Medulla oblongata (tissue), 1 donor: ENCODE data around the gene RUNX1.
A peak's percentile ranks its signal among the peaks of the same experiment; 100 is the strongest.

Experiments used
- DNase-seq: peaks from one replicate; pipeline ENCODE4 v3.0.0-alpha.2; 2015; ENCODE audit errors: extremely low spot score

Gene RUNX1

GRCh38 chr21:35048706-35049617 lies at the start of gene RUNX1:
RUNX1 (minus strand) TSS chr21:35049302.
- peak; percentile 83 for DNase-seq

- no peak for DNase-seq
Measured at GRCh38 chr21:35097525-35097924, 48.4 kb upstream of the RUNX1 start.

DNA sequence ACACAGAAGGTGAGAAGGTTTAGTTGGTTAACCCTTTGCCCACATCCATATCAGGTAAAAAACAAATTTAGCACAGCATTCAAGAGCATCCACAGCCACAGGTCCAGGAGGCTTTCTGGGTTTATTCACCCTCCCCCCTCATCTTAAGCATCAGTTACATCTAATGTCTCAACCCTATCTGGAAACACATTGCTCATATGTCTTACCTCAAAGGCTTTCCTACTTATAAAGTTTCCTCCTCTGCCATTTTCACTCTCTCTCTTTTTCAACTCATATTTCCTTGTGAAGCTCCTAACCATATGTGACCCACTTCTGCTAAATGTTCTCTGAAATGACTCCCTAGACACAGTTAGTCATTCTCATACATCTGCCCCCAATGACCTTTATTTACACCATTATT lies 47.9 kb upstream of the RUNX1 start:
- DNase-seq = no peak

DNA sequence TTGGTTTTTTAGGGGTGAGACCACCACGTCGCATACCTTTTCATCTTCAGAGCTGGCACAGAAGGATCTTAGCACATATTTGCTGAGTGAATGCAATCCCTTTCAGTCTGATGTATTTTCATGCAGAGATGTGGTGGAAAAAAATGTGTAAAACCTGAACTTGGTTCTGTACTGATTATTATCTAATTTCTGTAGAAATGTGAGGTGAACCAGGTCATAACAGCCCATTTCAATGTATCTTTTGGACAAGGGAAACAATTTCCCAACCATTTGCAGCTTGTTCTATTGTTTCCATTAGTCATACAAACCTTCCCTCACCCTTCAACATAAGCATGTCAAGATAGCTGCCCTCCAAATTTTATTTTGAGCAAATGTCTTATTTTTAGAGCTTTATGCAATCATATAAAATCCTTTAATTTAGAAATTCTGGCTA lies 46.8 kb upstream of the RUNX1 start:
- DNase-seq = no peak

- no peak for DNase-seq
Measured at GRCh38 chr21:35093514-35093913, 44.4 kb upstream of the RUNX1 start.

- no peak for DNase-seq
Measured at GRCh38 chr21:35091496-35091895, 42.4 kb upstream of the RUNX1 start.

DNA sequence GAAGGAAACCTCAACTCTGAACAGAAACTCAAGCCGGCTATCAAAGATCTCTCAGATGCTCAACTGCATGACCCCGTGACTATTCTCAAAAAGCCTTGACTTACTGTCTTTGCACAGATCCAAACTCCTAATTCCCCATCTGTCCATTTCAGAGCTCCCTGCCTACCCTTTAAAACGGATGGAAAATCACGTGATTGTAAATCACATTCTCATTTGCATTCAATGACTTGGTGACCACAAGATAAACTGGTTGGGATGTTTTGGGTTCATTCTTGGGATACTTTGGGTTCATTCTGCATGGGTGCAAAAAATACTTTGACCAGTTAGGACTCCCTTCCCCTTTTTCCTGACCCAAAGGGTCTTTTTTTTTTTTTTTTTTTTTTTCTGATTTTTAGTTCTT lies 41.3 kb upstream of the RUNX1 start:
- no peak for DNase-seq

GRCh38 chr21:35088319-35088771 lies 39.2 kb upstream of the RUNX1 start:
- no peak for DNase-seq

DNA sequence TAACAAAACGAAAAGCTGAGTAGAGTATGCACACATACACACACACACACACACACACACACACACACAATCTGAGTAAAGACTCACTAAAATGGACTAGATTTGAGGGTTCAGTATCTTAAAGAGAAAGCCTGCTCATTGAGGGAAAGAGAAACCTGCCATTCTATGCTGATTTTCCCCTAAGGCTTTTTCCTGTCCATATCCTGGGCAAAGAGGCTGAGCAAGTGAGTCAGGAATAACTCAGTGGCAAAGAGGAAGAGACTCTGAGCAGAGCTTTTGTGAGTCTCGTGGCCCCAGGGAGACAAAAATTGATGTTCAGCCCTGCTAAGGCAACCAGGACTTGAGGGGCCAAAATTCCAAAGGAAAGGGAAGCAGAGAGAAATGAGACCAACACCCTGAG lies 37.3 kb upstream of the RUNX1 start:
- DNase-seq = peak; percentile 8

DNA sequence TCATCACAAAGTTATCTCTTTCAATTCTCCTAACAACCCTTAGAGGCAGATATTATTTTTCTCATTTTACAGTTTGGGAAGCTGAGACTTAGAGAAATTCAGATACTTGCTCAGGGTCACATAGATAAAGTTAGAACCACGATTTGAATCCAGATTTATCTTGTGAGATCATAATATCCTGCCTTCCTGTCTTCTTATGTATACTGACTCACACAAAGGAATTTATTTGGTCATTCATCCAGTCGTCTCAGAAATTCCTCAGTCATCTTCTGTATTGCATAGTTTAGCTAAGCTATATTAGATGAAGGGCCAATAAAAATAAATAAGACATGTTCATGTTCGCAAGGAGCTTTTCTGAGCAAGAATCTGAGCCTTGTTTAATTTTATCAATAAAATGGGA lies 35.8 kb upstream of the RUNX1 start:
- no peak for DNase-seq

DNA sequence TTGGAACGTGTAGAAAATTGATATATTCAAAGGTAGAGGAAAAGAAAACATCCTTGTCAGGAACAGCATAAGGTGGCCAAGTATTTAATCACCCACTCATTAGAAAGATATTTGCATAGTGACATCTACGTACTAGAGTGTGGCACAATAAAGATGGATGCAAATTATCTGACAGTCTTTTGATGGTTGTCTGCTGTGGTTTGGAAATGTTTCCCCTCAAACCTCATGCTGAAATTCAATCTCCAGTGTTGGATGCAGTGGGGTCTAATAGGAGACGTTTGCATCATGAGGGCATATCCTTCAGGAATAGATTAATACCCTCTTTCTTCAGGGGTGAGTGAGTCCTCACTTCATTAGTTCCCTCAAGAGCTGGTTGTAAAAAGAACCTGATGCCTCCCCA lies 34.1 kb upstream of the RUNX1 start:
- DNase-seq = no peak

DNA sequence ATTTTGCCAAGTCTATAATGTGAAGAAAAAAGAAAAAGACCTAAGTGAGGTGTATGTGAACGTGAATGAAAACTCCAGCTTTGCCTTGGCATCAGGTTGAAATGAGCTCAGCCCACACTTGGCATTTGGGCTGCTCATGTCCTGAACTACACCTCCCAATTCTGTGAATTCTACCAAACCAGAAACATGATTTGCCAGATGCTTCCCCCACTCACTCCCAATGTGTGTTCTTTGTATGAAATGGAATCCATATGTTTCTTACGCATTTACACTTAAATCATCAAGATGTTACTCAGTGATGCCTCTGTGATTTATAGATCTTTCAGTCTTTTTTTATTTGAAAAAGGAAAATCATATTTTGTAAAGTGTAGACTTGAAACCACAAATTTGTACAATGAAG lies 32.8 kb upstream of the RUNX1 start:
- no peak for DNase-seq

DNA sequence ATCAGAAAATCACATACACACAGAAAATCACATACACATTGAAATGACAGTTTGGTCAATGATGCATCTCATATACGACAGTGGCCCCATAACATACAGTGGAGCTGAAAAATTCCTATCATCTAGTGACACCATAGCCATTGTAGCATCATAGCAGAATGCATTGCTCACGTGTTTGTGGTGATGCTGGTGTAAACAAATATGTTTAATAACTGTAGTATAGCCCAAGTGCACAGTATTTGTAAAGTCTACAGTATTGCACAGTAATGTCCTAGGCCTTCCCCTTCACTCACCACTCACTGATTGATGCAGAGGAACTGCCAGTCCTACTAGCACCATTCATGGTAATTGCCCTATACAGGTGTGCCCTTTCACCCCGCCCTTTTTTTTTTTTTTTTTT lies 30.1 kb upstream of the RUNX1 start:
- DNase-seq = no peak

DNA sequence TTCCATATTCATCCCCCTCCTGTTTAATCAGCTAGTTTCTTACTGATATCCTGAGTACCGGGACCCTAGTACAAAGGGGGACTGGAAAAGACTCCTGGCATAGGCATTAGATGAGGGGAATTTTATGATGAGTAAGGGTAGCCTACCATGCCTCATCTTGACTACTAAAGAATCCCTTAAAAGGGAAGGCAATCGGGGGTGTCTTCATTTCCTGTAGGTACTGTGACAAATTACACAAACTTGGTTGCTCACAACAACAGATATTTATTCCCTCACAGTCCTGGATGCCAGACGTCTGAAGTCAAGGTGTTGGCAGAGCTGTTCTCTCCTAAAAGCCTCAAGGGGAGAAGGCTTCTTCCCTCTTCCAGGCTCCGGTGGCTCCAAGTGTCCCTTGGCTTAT lies 28.9 kb upstream of the RUNX1 start:
- no peak for DNase-seq

DNA sequence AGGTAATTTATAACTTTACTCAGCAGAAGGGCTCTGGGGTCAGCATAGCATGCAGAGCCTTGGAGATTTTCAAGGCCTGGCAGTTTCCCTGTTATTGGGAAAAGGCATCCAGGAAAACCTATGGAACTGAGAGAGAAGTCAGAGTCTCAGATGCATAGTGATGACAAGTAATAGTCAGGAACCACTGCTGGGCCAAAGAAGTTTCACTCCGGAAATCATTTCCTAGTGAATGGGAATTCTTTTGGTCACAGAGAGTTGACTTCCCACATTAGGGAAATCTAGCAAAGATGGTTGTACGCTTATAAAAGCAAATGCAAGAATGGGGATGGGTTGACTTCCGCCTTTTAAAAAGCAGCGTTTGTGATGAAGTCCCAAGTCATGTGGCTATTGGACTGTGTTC lies 28.4 kb upstream of the RUNX1 start:
- DNase-seq = no peak

- peak; percentile 44 for DNase-seq
Measured at GRCh38 chr21:35075546-35075945, 26.4 kb upstream of the RUNX1 start.

GRCh38 chr21:35072960-35073359 lies 23.9 kb upstream of the RUNX1 start:
- no peak for DNase-seq

- no peak for DNase-seq
Measured at GRCh38 chr21:35072557-35072956, 23.5 kb upstream of the RUNX1 start.

GRCh38 chr21:35071347-35071746 lies 22.2 kb upstream of the RUNX1 start:
- no peak for DNase-seq

- no peak for DNase-seq
Measured at GRCh38 chr21:35070436-35070835, 21.3 kb upstream of the RUNX1 start.

- DNase-seq = no peak
Measured at GRCh38 chr21:35066824-35067223, 17.7 kb upstream of the RUNX1 start.

- no peak for DNase-seq
Measured at GRCh38 chr21:35063428-35064172, 14.5 kb upstream of the RUNX1 start.

DNA sequence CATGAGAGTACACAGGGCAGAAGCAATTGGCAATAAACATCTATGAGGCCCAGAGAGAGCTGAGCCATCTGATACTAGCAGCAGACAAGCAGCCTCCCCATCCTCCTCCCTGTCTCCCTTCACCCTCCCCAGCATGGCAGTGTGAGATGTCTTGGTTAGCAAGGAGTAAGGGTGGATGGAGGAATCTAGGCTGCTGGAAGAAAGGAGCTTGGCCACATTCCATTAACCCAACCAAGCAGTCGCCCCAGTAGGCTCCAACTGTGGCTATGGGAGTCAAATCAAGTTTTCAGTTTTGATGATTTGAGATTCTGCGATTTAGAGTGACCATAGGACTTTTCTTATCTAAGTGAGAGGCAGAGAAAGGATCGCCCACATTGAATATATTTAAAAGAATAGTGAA lies 12.9 kb upstream of the RUNX1 start:
- DNase-seq = no peak
